GM10248 (cell line): ENCODE data around the gene PDHX.
A peak's percentile ranks its signal among the peaks of the same experiment; 100 is the strongest.

Experiments
- CTCF ChIA-PET: fragments of 300-600 bp; sonication (Branson Sonifier 250); formaldehyde crosslinking; extraction: SDS; loops from one replicate; lab custom pipeline; 2021; ENCODE audit warnings: antibody characterized with exemption; lab: Yijun Ruan, JAX
- POLR2A ChIA-PET: fragments of 350-650 bp; sonication (Branson Sonifier 250); formaldehyde crosslinking; extraction: SDS; loops from one replicate; lab custom pipeline; 2020; ENCODE audit warnings: antibody characterized with exemption; lab: Yijun Ruan, JAX
- DNase-seq: peaks from one replicate; pipeline ENCODE4 v3.0.0; 2012; ENCODE audit errors: extremely low spot score
- TF ChIP-seq, protein P1 (sequence below): IDR thresholded peaks from 2 replicates; pipeline ENCODE4 v1.5.1; 2012; ENCODE audit warnings: mild to moderate bottlenecking, low read depth; ENCODE audit errors: extremely low read depth, missing control alignments, control extremely low read depth

Gene PDHX

DNA sequence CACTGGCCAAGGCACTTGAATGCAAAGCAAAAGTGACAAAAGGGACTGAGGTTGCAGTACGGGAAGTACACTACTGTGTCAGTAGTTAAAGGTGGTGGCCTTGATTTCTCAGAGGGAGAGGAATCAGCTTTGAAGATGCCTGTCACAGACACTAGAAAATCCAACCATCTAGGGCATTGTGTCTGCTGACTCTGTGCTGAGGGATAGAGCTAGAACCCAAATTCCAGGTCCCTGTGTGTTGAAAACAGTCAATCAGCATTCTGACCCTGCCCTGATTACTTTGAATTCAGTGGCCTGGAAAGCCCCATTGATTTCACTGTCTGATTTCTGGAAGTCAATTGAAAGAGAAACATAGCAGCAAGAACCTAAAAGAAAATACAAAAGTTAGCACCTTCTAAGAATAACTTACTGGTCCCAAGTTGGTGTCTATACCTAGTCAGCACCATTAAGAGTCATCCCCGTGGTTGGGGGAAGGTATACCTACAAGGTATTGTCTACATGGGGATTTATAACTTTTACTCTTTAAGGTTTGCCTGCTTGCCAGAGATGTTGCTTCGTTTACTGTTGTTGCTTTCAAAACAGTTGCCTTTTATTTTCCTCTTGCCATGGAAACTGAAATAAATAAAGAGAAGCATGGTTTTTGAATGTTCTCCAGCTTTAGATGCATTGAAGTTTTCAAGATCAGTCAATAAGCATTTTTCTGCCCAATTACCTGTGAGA is 97.3 kb downstream of the PDHX start:
- POLR2A ChIA-PET: interaction anchor here (0.6 kb wide), 1 partner anchor 141 kb away, joined by 5 read pairs; no protein-coding TSS in a partner anchor
- DNase-seq: peak; percentile 15
- TF ChIP-seq, protein P1, sequence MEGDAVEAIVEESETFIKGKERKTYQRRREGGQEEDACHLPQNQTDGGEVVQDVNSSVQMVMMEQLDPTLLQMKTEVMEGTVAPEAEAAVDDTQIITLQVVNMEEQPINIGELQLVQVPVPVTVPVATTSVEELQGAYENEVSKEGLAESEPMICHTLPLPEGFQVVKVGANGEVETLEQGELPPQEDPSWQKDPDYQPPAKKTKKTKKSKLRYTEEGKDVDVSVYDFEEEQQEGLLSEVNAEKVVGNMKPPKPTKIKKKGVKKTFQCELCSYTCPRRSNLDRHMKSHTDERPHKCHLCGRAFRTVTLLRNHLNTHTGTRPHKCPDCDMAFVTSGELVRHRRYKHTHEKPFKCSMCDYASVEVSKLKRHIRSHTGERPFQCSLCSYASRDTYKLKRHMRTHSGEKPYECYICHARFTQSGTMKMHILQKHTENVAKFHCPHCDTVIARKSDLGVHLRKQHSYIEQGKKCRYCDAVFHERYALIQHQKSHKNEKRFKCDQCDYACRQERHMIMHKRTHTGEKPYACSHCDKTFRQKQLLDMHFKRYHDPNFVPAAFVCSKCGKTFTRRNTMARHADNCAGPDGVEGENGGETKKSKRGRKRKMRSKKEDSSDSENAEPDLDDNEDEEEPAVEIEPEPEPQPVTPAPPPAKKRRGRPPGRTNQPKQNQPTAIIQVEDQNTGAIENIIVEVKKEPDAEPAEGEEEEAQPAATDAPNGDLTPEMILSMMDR: no peak
- CTCF ChIA-PET: interaction anchor here (1.1 to 1.4 kb wide), 3 partner anchors 10 to 379 kb away, joined by 3 to 4 read pairs (median 3); no protein-coding TSS in a partner anchor

DNA sequence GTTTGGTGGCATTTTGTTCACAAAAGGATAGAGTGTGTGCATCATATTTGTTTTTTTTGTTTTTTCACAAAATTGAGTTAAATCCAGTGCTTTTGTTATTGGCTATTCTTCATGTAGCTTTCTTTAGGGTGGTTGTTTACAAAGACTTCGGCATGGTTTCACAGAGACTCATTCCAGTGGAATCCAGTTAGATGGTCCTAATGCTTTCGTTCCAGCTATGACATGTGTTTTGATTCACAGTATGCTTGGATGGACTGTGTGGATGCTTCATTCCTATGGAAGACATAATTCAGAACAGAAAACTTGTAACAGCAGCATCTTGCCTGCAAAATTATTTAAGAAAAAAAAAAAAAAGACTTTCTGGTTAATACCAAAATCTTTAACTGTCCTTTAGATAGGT is 97.9 kb downstream of the PDHX start:
- ChIA-PET CTCF (interaction anchor here (1.3 to 1.4 kb wide), 2 partner anchors 11 to 378 kb away, joined by 3 to 4 read pairs; no protein-coding TSS in a partner anchor), POLR2A (no interaction called here)
- DNase-seq: no peak
- TF ChIP-seq, protein P1: no peak

DNA sequence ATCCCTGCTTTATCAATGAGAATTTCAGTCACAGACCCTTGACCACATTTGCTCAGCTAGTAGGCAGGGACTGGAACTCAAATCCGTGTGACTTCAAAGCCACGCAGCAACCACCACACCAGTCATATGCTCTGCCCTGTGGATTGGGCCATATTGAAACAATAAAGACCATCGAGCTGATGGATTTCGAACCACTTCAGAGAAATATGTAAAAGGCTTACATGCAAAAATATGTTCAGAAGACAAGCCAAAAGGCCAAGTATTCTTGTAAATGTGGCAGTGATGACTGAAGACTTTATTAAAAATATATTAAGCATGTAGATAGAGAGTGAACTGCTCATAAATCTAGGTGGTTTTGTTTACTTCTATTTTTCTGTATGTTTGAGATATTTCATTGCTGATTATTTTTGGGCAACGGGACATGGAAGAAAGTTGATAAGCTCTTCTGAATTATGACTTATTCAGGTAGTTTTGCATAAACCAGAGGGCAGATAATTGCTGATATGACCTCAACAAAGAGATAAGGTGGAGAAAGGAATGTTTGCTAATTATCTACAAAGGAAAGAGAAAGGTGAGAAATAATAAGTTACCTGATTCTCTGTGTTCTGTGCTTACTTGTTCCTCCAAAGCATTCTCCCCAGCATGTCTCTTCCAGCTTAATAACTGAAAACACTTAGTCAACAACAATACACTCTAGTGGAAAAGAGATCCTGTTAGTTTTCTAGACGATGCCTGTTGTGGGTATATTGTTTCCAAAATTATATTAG is 99.4 kb downstream of the PDHX start:
- no peak for DNase-seq
- ChIA-PET CTCF (interaction anchor here (1.0 to 3.1 kb wide), 7 partner anchors 8 to 148 kb away, joined by 3 to 22 read pairs (median 4); no protein-coding TSS in a partner anchor), POLR2A (no interaction called here)
- TF ChIP-seq, protein P1: no peak

DNA sequence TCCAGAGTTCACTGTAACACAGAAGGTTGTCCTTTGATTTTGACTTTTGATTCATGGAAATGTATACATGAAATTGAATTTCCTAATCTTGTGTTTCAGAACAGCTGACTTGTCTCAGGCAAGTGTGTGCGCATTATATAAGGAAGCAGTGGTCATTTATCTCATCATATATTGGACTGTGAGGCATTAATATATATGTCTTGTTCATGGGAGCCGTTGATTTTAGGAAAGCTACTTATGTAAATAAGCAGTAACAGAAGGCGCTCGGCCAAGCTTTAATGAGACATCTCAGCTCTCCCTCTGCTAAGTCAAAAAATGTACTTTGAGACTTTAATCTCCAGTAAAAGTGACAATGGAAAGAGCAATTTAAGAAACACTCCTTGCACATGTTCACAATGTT is 100.5 kb downstream of the PDHX start:
- TF ChIP-seq, protein P1: no peak
- ChIA-PET CTCF (interaction anchor here (1.4 to 3.1 kb wide), 4 partner anchors 10 to 93 kb away, joined by 3 to 22 read pairs (median 6); no protein-coding TSS in a partner anchor), POLR2A (no interaction called here)
- DNase-seq: no peak

DNA sequence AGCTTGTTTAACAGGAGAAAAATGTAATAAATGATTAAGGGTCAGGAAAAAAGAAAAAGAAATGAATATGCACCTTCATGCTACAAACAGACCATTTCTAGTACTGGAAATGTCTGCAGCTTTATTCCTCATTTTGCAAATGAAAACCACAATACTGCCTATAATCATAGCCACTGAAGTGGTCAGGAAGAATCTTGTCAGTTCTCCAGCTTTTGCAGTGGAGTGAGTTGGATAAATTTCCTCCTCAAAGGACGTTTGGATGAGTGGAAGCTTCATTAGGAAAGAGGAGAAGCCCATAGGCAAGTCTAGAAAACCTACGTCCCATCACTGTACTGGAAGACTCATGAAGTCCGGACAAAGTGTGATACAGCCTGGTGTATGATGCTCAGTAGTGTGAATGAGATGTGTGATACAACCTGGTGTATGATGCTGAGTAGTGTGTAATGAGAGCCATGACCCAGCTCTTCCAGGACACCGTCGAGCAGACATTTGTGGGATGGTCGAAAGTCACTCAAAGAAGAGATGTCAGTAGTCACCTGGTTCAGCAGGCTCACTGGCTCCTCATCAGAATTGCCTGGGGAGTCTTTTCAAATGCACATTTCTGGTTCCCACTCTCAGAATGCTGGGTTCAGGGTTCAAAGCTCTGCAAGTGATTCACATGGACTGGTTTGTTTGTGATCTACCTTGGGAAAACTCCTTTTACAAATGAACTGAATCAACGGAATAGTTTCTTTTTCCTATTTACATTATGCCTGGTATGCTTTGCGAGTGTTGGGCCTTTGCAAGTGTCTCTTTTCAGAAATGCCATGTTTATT is 101.3 kb downstream of the PDHX start:
- CTCF ChIA-PET: interaction anchor here (0.8 to 3.1 kb wide), 4 partner anchors 10 to 146 kb away, joined by 3 to 22 read pairs (median 6); no protein-coding TSS in a partner anchor

More for the DNA sequence above, 101.3 kb downstream of the PDHX start:
- POLR2A ChIA-PET: no interaction called here
- TF ChIP-seq, protein P1: no peak
- no peak for DNase-seq
